Measurements from ENCODE around the gene ZNF682. TPM values are rescaled to one million over a fixed set of nuclear protein-coding genes. Genes with fewer than 3 reads are reported as not detected.

Gene ZNF682
- total and polyA plus RNA-seq, 9 of the 15 experiments (the other 6 are each of a cell fraction or from before 2014, with no cell fraction given) = 0.06 to 0.43 (median 0.25) TPM; not detected in 3

DNA sequence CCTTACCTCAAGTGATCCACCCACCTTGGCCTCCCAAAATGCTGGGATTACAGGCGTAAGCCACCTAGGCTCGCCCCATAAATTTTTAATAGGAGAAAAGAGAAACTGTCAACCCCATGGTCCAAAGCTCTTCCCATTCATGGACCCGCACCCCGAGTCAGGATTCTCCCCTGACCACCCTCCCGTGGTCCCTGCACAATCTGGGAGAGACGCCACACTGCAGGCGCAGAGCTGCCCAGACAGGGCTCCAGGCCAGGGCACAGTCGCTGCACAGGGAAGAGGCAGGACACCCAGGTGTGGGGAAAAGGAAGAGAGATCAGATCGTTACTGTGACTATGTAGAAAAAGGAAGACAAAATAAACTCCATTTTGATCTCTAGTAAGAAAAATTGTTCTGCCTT, 84.1 kb downstream of the ZNF682 start:
- H3K9me1 ChIP-seq (ENCODE audit: control insufficient read depth, insufficient read depth, low read length) = no peaks in the 10 kb centered on the region
- WGBS (ENCODE audit: insufficient coverage, low coverage, missing lambda C conversion rate) = 8% methylated on average over 7 of the region's 9 CpGs
- in situ Hi-C loops (cut with MboI) (loop anchor here (10.0 kb wide), 1 partner anchor 400 kb away; no protein-coding TSS in a partner anchor), intact Hi-C loops (cut with micrococcal nuclease) (no loop called here)
- no peaks in the 10 kb centered on the region for H3K36me3 ChIP-seq (ENCODE audit: control insufficient read depth, insufficient read depth, low read length)
- H3K79me2 ChIP-seq (ENCODE audit: control insufficient read depth, insufficient read depth, low read length) = no peaks in the 10 kb centered on the region
- H3K4me1 ChIP-seq (replicated peaks in 1 of 2; ENCODE audit: control insufficient read depth in 2 of 2, insufficient read depth in 2 of 2, low read length in 2 of 2) = no peaks in the 10 kb centered on the region
- no peak overlapping the region for H2AFZ ChIP-seq (ENCODE audit: low read depth, low read length)
- no peaks in the 10 kb centered on the region for H3K9me3 ChIP-seq (replicated peaks; ENCODE audit: control insufficient read depth, insufficient read depth, low read depth, low read length)
- no peaks in the 10 kb centered on the region for H3K27me3 ChIP-seq (ENCODE audit: control insufficient read depth in 2 of 2, insufficient read depth in 2 of 2, low read length in 2 of 2)
- H3K9ac ChIP-seq (ENCODE audit: insufficient read depth in 1 of 2, low read depth in 2 of 2, low read length in 2 of 2) = no peak overlapping the region
- ATAC-seq (no peak), FAIRE-seq (no peak), DNase-seq (ENCODE audit: extremely low read depth in 1 of 4, low spot score in 3 of 4) (no peak)
- H4K20me1 ChIP-seq (replicated peaks; ENCODE audit: control insufficient read depth, insufficient read depth, low read length) = no peaks in the 10 kb centered on the region
- BruUV-seq (replicated peaks) = no TSS peak
- ChIA-PET POLR2A (interaction anchor here (1.2 kb wide), 1 partner anchor 54 kb away, joined by 3 read pairs; the partner anchor contains the start of gene ZNF93), CTCF (ENCODE audit: low intra/inter-chr PET ratio) (no interaction called here)
- H3K4me3 ChIP-seq = no peak overlapping the region
- no peak overlapping the region for H3K27ac ChIP-seq (ENCODE audit: extremely low read depth, low read depth, low read length)
- no peak overlapping the region for H3K4me2 ChIP-seq (ENCODE audit: insufficient read depth, low read length)
- TF ChIP-seq, protein P1, sequence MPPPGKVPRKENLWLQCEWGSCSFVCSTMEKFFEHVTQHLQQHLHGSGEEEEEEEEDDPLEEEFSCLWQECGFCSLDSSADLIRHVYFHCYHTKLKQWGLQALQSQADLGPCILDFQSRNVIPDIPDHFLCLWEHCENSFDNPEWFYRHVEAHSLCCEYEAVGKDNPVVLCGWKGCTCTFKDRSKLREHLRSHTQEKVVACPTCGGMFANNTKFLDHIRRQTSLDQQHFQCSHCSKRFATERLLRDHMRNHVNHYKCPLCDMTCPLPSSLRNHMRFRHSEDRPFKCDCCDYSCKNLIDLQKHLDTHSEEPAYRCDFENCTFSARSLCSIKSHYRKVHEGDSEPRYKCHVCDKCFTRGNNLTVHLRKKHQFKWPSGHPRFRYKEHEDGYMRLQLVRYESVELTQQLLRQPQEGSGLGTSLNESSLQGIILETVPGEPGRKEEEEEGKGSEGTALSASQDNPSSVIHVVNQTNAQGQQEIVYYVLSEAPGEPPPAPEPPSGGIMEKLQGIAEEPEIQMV (tag; conservative IDR thresholded peaks at IDR 0.05; ENCODE audit: low read depth) = no peak
- TF ChIP-seq, protein P2, sequence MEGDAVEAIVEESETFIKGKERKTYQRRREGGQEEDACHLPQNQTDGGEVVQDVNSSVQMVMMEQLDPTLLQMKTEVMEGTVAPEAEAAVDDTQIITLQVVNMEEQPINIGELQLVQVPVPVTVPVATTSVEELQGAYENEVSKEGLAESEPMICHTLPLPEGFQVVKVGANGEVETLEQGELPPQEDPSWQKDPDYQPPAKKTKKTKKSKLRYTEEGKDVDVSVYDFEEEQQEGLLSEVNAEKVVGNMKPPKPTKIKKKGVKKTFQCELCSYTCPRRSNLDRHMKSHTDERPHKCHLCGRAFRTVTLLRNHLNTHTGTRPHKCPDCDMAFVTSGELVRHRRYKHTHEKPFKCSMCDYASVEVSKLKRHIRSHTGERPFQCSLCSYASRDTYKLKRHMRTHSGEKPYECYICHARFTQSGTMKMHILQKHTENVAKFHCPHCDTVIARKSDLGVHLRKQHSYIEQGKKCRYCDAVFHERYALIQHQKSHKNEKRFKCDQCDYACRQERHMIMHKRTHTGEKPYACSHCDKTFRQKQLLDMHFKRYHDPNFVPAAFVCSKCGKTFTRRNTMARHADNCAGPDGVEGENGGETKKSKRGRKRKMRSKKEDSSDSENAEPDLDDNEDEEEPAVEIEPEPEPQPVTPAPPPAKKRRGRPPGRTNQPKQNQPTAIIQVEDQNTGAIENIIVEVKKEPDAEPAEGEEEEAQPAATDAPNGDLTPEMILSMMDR (IDR thresholded peaks at IDR 0.05 in 2 of 3, conservative IDR thresholded peaks at IDR 0.05 in 1 of 3; ENCODE audit: insufficient read depth in 2 of 3, low read depth in 1 of 3, low read length in 3 of 3) = no peak
- TF ChIP-seq TAF15 (IDR thresholded peaks at IDR 0.05; ENCODE audit: low read depth, low read length) = no peak
- TF ChIP-seq ATF7 (IDR thresholded peaks at IDR 0.05) = no peak
- no peak for TF ChIP-seq ZNF584 (CRISPR knock-in tag; IDR thresholded peaks at IDR 0.05; ENCODE audit: low read depth)
- no peak for TF ChIP-seq ZC3H11A (IDR thresholded peaks at IDR 0.05; ENCODE audit: low read depth, low read length)
- no peak for TF ChIP-seq SRSF9 (IDR thresholded peaks at IDR 0.05; ENCODE audit: borderline replicate concordance, low read depth, low read length)
- TF ChIP-seq PCBP1 (IDR thresholded peaks at IDR 0.05; ENCODE audit: low read depth, low read length, poor library complexity, severe bottlenecking) = no peak
- no peak for TF ChIP-seq ZNF79 (CRISPR knock-in tag; IDR thresholded peaks at IDR 0.05; ENCODE audit: low read depth)
- TF ChIP-seq ASH1L (IDR thresholded peaks at IDR 0.05; ENCODE audit: borderline replicate concordance, low read depth, partially characterized antibody) = no peak
- TF ChIP-seq, protein P3, sequence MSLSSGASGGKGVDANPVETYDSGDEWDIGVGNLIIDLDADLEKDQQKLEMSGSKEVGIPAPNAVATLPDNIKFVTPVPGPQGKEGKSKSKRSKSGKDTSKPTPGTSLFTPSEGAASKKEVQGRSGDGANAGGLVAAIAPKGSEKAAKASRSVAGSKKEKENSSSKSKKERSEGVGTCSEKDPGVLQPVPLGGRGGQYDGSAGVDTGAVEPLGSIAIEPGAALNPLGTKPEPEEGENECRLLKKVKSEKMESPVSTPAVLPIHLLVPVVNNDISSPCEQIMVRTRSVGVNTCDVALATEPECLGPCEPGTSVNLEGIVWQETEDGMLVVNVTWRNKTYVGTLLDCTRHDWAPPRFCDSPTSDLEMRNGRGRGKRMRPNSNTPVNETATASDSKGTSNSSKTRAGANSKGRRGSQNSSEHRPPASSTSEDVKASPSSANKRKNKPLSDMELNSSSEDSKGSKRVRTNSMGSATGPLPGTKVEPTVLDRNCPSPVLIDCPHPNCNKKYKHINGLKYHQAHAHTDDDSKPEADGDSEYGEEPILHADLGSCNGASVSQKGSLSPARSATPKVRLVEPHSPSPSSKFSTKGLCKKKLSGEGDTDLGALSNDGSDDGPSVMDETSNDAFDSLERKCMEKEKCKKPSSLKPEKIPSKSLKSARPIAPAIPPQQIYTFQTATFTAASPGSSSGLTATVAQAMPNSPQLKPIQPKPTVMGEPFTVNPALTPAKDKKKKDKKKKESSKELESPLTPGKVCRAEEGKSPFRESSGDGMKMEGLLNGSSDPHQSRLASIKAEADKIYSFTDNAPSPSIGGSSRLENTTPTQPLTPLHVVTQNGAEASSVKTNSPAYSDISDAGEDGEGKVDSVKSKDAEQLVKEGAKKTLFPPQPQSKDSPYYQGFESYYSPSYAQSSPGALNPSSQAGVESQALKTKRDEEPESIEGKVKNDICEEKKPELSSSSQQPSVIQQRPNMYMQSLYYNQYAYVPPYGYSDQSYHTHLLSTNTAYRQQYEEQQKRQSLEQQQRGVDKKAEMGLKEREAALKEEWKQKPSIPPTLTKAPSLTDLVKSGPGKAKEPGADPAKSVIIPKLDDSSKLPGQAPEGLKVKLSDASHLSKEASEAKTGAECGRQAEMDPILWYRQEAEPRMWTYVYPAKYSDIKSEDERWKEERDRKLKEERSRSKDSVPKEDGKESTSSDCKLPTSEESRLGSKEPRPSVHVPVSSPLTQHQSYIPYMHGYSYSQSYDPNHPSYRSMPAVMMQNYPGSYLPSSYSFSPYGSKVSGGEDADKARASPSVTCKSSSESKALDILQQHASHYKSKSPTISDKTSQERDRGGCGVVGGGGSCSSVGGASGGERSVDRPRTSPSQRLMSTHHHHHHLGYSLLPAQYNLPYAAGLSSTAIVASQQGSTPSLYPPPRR (CRISPR knock-in tag; IDR thresholded peaks at IDR 0.05; ENCODE audit: borderline replicate concordance) = no peak
- no peak for TF ChIP-seq CAMTA2 (CRISPR knock-in tag; conservative IDR thresholded peaks at IDR 0.05)
- TF ChIP-seq MECOM (CRISPR knock-in tag; IDR thresholded peaks at IDR 0.05) = no peak
- TF ChIP-seq HMG20B (CRISPR knock-in tag; IDR thresholded peaks at IDR 0.05) = no peak

All from K562 (cell line).